ENCODE results near the gene CSF3R.
"Not testable (repeated sequence)": the region's sequence is repeated elsewhere in the genome, so short reads cannot be mapped to it uniquely, and the experiment has no call there.

The CSF3R gene

GRCh38 chr1:36481091-36481490, 1.6 kb downstream of the CSF3R start:
- DNase-seq (ENCODE audit: low read depth), result no peak

GRCh38 chr1:36480161-36480560, 2.6 kb downstream of the CSF3R start:
- no peak for DNase-seq (ENCODE audit: low read depth)

DNA sequence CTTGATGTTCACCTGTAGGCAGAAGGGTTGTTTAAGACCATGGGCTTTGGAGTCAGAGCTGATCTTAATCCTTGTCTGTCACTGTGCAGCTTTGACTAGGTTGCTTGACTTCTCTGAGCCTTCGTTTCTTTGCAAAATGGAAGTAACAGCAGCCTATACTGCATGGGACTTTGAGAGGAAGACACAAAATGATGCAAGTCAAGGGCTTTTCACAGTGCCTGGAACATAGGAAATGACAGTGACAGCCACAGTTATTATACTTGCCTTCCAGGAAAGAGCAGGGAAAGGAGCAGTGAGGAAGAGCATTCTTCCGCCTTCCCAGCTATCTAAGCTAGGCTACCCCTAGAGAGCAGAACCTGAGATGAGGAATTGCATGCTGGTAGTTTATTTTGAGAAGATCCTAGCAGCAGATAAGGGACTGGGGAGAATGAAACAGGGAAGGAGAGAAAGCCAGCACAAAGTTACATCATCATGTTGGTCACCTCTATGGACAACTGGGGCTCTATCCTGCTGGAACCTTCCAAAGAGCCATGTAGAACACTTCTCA, 3.1 kb downstream of the CSF3R start:
- DNase-seq (ENCODE audit: low read depth), result no peak

DNA sequence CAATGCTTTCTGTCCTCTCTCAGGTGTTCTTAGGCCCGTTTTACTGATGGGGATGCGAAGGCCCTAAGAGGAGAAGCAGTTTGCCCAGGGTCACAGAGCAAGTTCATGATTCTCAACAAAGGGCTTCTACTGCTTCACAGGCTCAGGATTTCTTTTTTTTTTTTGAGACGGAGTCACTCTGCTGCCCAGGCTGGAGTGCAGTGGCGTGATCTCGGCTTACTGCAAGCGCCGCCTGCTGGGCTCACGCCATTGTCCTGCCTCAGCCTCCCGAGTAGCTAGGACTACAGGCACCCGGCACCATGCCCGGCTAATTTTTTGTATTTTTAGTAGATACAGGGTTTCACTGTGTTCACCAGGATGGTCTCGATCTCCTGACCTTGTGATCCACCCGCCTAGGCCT, 5.1 kb downstream of the CSF3R start:
- DNase-seq (ENCODE audit: low read depth), result not testable (repeated sequence)

DNA sequence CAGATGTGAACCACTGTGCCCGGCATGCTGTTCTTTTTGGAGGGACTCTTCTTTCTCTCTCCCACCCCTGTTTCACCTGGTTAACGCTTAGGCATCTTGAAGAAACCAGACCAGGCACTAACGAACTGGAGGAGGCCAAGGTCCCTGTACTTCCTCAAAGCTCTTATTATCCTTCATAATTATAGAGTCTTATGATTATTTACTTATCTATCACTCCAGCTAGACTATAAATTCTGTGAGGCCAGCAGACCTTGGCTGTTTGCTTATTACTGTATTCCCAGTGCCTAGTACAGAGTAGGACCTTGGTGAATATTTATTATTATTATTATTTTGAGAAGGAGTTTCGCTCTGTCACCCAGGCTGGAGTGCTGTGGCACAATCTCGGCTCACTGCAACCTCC, 5.8 kb downstream of the CSF3R start:
- DNase-seq (ENCODE audit: low read depth), result no peak

- DNase-seq (ENCODE audit: low read depth), result no peak
Measured at GRCh38 chr1:36475910-36476604, 6.7 kb downstream of the CSF3R start.

- no peak for DNase-seq (ENCODE audit: low read depth)
Measured at GRCh38 chr1:36475341-36475740, 7.4 kb downstream of the CSF3R start.

GRCh38 chr1:36472656-36473055, 10.1 kb downstream of the CSF3R start:
- no peak for DNase-seq (ENCODE audit: low read depth)

GRCh38 chr1:36471830-36472641, 10.7 kb downstream of the CSF3R start:
- no peak for DNase-seq (ENCODE audit: low read depth)

GRCh38 chr1:36469163-36469562, 13.6 kb downstream of the CSF3R start:
- DNase-seq (ENCODE audit: low read depth), result no peak

GRCh38 chr1:36467700-36468455, 14.8 kb downstream of the CSF3R start:
- no peak for DNase-seq (ENCODE audit: low read depth)

DNA sequence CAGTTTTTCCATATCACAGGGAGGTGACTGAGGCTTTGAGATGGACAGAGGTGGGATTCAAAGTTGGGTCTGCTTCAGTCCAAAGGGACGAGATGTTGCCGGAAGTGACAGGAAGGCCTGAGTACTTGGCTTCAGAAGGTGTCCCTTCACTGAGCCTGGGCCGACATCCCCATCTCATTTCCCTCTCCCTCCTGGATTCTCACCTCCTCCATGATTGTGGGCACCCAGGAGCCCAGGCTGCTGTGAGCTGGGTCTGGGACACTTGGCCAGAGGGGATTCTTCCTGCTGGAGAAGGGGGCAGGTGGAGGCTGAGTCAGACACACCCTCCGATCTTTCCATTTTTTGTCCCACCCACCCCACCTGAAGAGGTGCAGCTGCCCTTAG, 15.7 kb downstream of the CSF3R start:
- DNase-seq (ENCODE audit: low read depth), result no peak

DNA sequence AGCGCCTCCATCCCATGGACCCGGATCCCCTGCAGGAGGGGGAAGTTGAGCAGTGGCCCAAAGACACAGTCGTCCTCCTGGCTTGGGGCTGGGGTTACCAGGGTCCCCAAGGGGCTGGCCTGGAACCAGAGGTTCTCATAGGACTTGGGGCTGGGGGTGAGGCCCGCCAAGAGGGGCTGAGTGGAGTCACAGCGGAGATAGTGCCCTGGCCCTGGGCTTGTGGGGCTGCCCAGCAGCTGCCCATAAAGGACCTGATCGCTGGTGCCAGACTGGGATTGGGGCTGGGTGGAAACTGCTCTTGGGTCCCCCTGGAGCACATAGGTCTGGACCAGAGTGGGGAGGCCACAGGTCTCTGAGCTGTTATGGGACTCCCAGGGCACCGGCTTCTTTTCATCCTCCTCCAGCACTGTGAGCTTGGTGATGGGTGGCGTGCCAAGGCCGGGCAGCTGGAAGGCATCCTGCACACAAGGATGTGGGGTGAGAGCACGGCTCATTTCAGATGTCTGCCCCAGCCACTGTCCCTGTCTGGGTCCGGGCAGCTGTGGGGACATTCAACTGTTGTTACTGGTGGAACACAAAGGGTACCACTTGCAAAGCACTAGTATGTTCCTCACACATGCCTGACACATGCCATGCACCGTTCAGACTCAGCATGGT, 16.2 kb downstream of the CSF3R start:
- no peak for DNase-seq (ENCODE audit: low read depth)

DNA sequence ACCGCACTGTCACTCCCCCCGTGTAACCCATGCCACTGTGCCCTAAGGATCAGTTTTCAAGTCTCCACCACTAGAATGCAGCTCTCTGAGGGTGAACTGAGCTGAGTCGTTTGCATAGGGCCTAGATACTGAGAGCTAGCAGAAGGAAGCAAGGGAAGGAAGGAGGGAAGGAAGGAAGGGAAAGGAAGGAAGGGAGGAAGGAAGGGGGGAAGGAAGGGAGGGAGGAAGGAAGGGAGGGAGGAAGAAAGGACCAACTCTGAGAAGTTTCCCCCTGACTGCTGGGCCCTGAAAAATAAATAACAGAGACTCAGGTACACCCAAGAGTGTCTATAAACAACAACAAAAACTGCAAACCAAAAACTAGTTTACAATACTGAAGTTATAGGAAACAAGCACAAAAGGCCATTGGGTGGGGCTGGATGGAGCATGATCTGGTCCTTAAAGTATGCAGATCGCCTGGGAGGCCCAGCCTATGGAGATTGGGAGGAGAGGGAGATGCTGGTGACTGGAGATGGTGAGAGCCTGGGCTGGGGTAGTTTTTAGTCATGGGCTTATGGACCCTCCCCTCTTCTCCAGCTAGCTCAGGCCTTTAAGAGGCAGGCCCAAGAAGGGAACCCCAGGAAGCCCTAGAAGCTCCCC, 16.9 kb downstream of the CSF3R start:
- no peak for DNase-seq (ENCODE audit: low read depth)

GRCh38 chr1:36464605-36465393, 17.9 kb downstream of the CSF3R start:
- no peak for DNase-seq (ENCODE audit: low read depth)

GRCh38 chr1:36463803-36464604, 18.7 kb downstream of the CSF3R start, which contains the start of gene MRPS15:
Gene MRPS15 (minus strand): TSS chr1:36464384. CDS start chr1:36464275, 109 bp downstream.
- peak; percentile 67 for DNase-seq (ENCODE audit: low read depth)

DNA sequence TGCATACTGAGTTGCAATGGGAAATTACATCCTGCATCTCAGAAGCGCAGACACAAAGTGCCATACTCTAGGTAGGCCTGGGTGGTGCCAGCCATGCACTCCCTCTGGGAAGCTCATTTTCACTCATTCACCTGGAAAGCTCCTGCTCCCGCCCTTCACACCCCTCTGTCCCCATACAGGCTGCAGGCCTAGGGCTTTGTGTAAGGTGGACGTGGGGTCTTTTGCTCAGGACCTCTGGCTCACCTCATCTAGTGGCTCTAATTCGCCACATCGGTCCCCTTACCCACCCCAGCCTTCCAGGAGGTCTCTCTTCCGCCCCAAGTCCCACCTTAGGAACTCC, 19.3 kb downstream of the CSF3R start:
- DNase-seq (ENCODE audit: low read depth), result no peak

- no peak for DNase-seq (ENCODE audit: low read depth)
Measured at GRCh38 chr1:36458910-36459309, 23.8 kb downstream of the CSF3R start.

- DNase-seq (ENCODE audit: low read depth), result no peak
Measured at GRCh38 chr1:36457691-36458090, 25.0 kb downstream of the CSF3R start.

GRCh38 chr1:36456391-36456928, 26.3 kb downstream of the CSF3R start:
- DNase-seq (ENCODE audit: low read depth), result no peak
